ENCODE results near the gene COQ3. TPM values are rescaled to one million over a fixed set of nuclear protein-coding genes. Genes with fewer than 3 reads are reported as not detected.

The COQ3 gene
- total and polyA plus RNA-seq, 2 of the 4 experiments (the other 2 are of a cell fraction), result 8.2 to 8.9 TPM

- Histone ChIP-seq H3K4me2 (ENCODE audit: low read depth, low read length) (no peak overlapping the region), H3K79me1 (ENCODE audit: low read depth in 1 of 2, low read length in 2 of 2) (no peaks in the 10 kb centered on the region), H3K4ac (ENCODE audit: low read depth, low read length) (no peak overlapping the region), H3K36me3 (ENCODE audit: control insufficient read depth, insufficient read depth, low read length) (no peaks in the 10 kb centered on the region), H4K5ac (ENCODE audit: low read depth, low read length) (no peak overlapping the region), H2AFZ (replicated peaks; ENCODE audit: low read length, poor library complexity) (no peak overlapping the region), H2BK15ac (ENCODE audit: low read depth, low read length) (no peak overlapping the region), H3K27ac (ENCODE audit: insufficient read depth, low read length) (no peak overlapping the region), H2BK120ac (ENCODE audit: low read depth, low read length) (no peak overlapping the region), H2AK5ac (ENCODE audit: low read depth, low read length) (no peak overlapping the region), H3K18ac (ENCODE audit: low read depth, low read length) (no peak overlapping the region), H2BK20ac (ENCODE audit: low read depth, low read length) (no peak overlapping the region), H3K56ac (ENCODE audit: extremely low read depth, insufficient read depth, low read length) (no peak overlapping the region), H3K9me1 (ENCODE audit: insufficient read depth, low read length) (no peaks in the 10 kb centered on the region), H2BK5ac (ENCODE audit: low read depth, low read length, poor library complexity, severe bottlenecking) (no peak overlapping the region), H2AK9ac (replicated peaks; ENCODE audit: low read depth, low read length, poor library complexity) (no peak overlapping the region), H3K4me1 (ENCODE audit: control insufficient read depth, insufficient read depth, low read length) (no peaks in the 10 kb centered on the region), H4K20me1 (ENCODE audit: insufficient read depth, low read length) (no peaks in the 10 kb centered on the region), H3K9ac (ENCODE audit: low read depth, low read length) (no peak overlapping the region), H3K14ac (replicated peaks; ENCODE audit: low read depth, low read length) (no peak overlapping the region), H3K23ac (ENCODE audit: low read depth, low read length) (no peak overlapping the region), H3K4me3 (ENCODE audit: insufficient read depth, low read depth, low read length) (no peak overlapping the region), H3K27me3 (ENCODE audit: control insufficient read depth, insufficient read depth, low read length) (peaks cover 4% of the 10 kb centered on the region), H4K91ac (ENCODE audit: insufficient read depth, low read depth, low read length) (no peak overlapping the region), H3K9me3 (ENCODE audit: control insufficient read depth, insufficient read depth, low read length) (no peaks in the 10 kb centered on the region), H4K8ac (ENCODE audit: low read depth in 2 of 2, low read length in 2 of 2) (no peak overlapping the region)
- in situ Hi-C loops (cut with MboI; ENCODE audit: low sequenced_read_pairs) (no loop called here), intact Hi-C loops (cut with micrococcal nuclease) (no loop called here), dilution Hi-C loops (cut with HindIII; ENCODE audit: low sequenced_read_pairs, unreplicated experiment) (no loop called here)
- ChIA-PET POLR2A (ENCODE audit: unreplicated experiment) (no interaction called here), CTCF (no interaction called here)
- no peak for DNase-seq
- BruUV-seq (replicated peaks), result no TSS peak
- no peak for ATAC-seq (ENCODE audit: low read depth)
- WGBS, 2 experiments (ENCODE audit: extremely low coverage in 2 of 2, insufficient read length in 1 of 2), result no CpG with 5 or more reads among the region's 1 CpG
- TF ChIP-seq NFE2L2 (IDR thresholded peaks at IDR 0.05; ENCODE audit: low read depth, low read length) (no peak), CEBPB (IDR thresholded peaks at IDR 0.05; ENCODE audit: low read depth, low read length) (peak; percentile 34; the same call in 1 of the 2 replicates), POLR2A (IDR thresholded peaks at IDR 0.05; ENCODE audit: low read depth, low read length) (no peak)
Measured at GRCh38 chr6:99359800-99360199, 34.2 kb downstream of the COQ3 start.
